HTERT RPE-1 (cell line): ENCODE measurements around the gene LSS.
"Not testable (repeated sequence)": the region's sequence is repeated elsewhere in the genome, so short reads cannot be mapped to it uniquely, and the experiment has no call there.

Source experiments
- in situ Hi-C: fragments of 300-500 bp; cut with MboI; formaldehyde crosslinking; loops from 4 replicates; pipeline ENCODE4 v1.14.3; 2020; ENCODE audit warnings: low sequenced_read_pairs

The LSS gene

DNA sequence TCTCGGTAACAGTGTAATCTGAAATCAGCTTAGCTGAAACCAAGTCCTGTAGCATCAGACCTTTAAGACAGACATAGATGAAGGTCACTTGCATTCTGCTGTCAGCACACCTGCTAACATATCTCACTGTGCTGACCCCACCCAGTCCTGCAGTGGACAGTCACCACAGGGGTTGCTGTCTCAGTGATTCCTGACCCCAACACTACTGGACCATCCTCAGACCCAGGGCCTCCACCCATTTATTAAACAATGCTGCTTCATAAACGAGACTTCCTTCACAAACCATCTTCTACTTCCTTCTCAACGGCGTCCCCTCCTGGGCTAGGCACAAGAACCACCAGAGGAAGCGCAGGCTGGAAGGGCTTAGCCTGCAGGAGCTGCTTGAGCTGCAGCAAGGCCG is 17.8 kb upstream of the LSS start:
- in situ Hi-C loops: no loop called here

DNA sequence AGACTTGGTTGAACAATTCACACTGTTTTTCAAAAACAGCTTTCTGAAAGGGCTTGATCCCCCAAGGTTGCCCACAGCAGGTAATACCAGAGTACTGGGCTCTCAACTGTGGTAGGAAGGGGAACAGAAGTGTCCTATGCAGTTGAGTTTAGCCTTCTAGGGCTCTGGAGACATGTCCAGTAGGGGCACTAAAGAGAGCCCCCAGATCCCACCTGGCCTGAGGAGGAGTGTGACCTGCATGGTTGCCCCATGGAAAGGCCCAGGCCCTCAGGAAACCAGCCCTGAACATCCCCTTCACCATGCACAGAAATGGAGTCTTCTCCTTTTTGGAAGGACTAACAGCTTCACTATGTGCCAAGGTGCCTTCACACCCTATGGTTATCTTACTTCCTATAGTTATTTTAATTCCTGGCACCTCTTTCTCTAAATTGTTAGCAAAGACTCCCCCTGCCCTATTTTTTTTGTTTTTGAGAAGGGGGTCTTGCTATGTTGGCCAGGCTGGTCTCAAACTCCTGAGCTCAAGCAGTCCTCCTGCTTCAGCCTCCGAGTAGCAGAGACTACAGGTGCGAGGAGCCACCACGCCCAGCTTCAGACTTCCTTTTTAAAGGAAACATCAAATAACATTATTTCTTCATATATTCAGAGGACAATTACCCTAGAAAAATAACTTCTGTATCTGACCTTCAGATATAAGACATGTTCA is 16.8 kb upstream of the LSS start:
- in situ Hi-C loops: no loop called here

GRCh38 chr21:46244602-46245001 is 16.0 kb upstream of the LSS start:
- in situ Hi-C loops: no loop called here

DNA sequence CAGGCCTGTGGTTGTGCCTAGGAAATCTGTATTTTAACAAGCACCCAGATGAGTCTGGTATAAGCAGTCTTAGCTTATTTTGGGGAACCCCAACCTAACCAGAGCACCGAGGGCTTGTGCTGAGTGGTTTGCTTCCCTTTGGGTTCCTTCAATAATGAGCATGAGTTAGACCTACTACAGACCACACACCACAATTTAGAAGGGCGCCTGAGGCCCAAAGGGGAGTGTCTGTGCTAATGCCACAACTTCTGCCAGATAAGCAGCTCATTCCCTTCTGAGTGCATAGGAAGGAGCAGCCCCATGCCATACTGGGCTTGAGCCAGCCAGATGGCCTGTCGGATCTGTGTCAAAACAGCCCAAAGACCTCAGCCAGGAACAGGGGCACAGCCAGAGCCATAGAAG is 15.4 kb upstream of the LSS start:
- in situ Hi-C loops: no loop called here

GRCh38 chr21:46243325-46243724 is 14.8 kb upstream of the LSS start:
- in situ Hi-C loops: no loop called here

DNA sequence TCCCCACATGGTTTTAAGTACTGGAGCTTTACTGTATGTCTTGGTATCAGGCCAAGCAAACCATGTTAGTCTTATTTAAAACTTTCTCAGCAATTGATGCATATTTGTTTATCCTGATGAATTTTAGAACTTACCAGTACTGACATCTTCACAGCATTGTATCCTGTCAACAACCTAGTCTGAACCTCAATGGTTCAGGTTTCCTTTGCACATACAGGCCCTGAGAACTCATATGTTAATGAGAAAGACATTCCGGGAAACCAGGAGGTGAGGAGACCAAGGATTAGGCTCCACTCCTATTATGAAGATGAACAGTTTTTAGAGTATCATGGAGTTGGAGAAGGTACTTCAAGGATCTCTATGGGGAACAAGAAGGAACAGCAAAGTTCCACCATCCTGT is 13.0 kb upstream of the LSS start:
- in situ Hi-C loops: not testable (repeated sequence)

DNA sequence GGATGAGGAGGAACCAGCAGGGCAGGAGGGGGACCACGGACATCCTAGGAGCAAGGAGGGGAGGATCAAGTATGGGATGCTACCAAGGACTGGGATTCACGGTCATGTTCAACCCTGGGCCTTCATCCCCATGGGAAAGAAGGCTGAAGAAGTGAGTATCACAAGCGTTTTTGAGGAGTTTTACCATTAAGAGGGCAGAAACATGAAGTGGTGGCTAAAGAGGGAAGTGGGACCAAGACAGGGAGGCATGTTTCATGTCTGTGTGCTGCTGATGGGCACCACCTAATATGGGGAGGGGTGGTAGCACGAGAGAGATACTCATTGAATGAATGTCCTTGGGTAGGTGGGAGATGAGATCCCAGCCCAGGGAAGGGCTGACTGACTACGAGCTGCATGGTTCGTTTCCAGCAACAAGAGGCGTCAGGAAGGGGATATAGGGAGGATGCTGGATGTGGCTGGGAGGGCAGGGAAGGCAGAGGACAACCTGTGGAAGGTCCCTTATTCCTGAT is 11.3 kb upstream of the LSS start:
- in situ Hi-C loops: no loop called here

- in situ Hi-C loops: no loop called here
These were observed 8.9 kb upstream of the LSS start for GRCh38 chr21:46237474-46237873.

DNA sequence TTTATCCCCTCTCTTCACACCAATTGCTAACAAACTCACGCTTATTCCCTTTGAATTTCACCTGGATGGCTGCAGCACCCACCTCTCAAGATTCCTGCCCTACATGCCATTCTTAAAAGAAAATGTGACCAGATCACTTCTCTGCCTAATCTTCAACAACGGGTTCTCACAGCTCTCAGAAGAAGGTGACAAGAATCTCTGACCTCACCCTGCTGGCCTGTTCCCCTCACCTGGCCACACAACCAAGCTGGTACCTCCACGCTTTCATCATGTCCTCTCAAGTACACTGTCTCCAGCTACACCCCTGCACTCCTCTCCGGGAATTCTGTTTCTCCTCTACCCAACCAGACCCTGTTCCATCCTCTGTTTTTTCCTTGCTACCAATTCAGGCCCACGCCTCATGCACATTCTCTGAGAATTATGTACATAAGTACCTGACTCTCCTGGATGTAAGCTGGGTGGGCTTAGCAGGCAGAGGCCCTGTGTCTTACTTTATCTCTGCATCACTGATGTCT is 5.9 kb upstream of the LSS start:
- in situ Hi-C loops: no loop called here

- in situ Hi-C loops: no loop called here
These were observed 1.3 kb upstream of the LSS start for GRCh38 chr21:46229923-46230260.

DNA sequence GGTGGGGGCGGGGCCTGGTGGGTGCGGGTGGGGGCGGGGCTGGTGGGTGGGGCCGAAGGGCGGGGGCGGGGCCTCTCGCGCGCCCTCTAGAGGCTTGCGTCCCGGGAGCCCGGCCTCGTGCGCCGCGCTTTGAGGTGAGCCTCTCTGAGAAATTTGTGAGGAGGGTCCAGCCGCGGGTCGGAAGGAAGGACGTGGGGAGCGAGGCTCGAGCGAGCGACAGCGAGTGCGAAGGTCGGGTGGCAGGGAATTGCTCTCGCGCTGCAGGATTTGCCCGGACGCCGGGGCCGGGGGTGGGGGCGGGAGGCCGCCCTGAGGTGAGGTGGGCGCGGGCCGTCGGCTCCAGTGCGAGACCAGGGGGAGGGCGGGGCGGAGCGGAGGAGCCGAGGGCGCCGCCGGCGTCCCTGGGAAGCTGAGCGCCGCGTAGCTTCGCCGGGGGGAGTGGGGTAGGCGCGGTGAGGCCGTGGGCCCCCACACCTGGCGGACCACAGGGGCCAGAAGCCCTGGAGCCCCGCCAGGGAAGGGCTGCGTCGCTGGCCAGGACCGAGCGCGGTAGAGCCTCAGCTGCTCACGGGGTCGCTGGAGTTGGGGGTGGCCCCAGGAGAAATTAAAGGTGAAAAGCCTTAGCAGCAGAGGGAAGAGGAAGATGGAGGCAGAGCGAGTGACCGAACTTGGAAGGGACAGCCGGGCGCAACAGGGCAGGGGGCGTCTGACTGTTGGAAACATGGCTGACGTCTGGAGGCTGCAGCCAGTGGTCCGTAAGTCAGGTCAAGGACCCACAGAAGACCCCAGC is 754 bp upstream of the LSS start:
- in situ Hi-C loops: no loop called here

- in situ Hi-C loops: no loop called here
These were observed 696 bp downstream of the LSS start for GRCh38 chr21:46227811-46228344.

GRCh38 chr21:46226920-46227599 is 1.5 kb downstream of the LSS start:
- in situ Hi-C loops: no loop called here

DNA sequence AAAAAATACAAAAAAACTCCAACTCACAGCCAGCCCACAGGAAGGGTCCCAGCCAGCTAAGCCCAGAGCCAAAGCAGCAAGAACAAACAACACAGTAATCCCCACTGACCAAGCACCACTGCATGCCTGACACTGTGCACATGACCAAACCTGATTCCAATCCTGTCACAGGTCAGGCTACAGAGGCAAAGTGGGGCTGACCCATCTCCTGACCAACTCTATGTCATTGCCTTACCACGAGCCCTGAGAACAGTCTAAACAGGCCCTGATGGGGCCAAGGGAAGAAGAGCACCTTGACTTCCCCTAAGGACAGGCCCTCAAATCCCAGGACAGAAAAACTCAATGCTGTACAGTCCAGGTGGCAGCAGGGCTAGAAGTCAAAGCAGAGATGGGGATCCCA is 2.4 kb downstream of the LSS start:
- in situ Hi-C loops: no loop called here

- in situ Hi-C loops: not testable (repeated sequence)
These were observed 4.9 kb downstream of the LSS start for GRCh38 chr21:46223661-46224060.

GRCh38 chr21:46223217-46223616 is 5.4 kb downstream of the LSS start:
- in situ Hi-C loops: no loop called here

DNA sequence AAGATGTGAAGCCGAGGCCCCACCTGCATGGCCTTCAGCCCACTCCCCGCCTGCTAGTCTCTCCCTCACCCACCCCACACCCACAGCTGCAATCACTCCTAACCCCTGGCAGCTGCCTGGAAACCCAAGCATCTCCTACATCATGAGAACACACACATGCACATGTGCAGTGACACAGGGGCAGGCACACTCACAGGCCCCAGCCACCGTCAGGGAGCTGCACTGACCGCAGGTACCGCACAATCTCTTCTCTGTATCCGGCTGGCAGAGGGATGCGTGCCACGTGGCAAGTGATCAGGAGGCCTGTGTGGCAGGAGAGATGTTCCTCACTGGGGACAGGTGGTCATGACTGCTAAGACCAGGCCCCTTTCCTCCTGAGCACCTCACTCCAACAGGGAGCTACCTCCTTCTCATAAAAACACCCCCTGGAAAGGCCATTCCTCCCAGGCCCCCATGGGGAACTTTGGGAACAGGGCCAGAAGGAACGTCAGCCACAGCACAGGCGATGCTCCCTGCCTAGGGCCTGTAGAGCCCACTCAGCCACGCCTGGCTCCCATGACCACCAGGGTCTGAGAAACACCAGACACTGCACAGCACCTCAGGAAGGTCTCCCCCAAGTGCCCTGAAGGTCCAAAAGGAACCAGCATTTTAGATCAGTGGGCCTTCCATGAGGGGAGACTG is 6.0 kb downstream of the LSS start:
- in situ Hi-C loops: no loop called here

GRCh38 chr21:46221664-46222435 is 6.7 kb downstream of the LSS start:
- in situ Hi-C loops: no loop called here

- in situ Hi-C loops: no loop called here
These were observed 7.7 kb downstream of the LSS start for GRCh38 chr21:46220847-46221246.

DNA sequence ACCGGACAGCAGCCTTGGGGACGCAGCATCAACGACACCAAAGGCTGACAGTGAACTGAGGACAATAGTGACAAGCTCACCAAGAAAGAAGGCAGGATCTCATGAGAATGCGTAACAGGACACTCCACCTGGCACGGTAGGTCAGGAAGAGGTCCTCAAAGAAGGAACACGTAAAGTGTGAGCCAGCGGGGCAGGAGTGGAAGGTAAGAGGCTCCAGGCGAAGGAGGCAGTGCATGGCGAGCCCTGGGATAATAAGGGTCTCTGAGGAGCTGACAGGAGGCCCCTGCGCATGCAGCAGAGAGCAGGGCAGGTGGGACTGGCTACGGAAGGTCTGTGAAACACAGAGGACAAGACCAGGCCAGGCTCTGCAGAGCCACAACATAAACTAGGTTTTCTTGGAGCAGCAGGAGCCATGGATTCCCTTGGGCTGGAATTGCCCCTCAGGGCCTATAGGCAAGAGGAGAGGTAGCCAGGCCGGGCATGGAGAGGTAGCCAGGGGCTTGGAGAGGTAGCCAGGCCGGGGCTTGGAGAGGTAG is 8.2 kb downstream of the LSS start:
- in situ Hi-C loops: no loop called here
